ENCODE measurements around the gene LHFPL3. TPM values are rescaled to one million over a fixed set of nuclear protein-coding genes. Genes with fewer than 3 reads are reported as not detected.

Gene LHFPL3
- total and polyA plus RNA-seq, 2 donors (not counting 3 experiments of a cell fraction or from before 2014, with no cell fraction given): not detected

DNA sequence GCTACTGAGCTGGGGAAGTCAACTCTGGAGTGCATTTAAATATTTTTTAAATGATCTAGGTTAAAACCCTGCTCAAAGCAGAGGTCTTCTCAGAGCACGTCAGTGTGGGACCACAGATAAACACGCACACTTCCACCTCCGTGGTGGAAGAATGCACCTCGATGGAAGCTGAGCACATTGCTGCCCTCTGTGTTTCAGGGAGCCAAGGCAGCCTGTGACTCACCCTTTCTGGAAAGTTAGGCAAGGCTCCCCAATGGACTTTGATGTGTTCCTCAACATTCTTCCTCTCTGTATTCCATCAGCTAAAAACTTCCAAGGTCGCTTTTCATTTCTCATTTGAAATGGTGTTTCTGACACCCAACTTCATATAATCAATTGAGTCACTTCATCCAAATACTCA lies 514.8 kb downstream of the LHFPL3 start:
- FAIRE-seq: no peak
- H3K9me3 ChIP-seq (replicated peaks; ENCODE audit: control insufficient read depth, insufficient read depth, low read length): no peaks in the 10 kb centered on the region
- intact Hi-C loops (cut with micrococcal nuclease) (no loop called here), dilution Hi-C loops (cut with MboI; ENCODE audit: extremely low pct_ligation_motif_present, low sequenced_read_pairs) (no loop called here)
- no peaks in the 10 kb centered on the region for H3K36me3 ChIP-seq (ENCODE audit: control insufficient read depth in 2 of 2, extremely low read depth in 1 of 2, insufficient read depth in 2 of 2, low read length in 2 of 2)
- no peaks in the 10 kb centered on the region for H3K9me1 ChIP-seq (replicated peaks; ENCODE audit: control insufficient read depth, extremely low read depth, insufficient read depth, low read length)
- TF ChIP-seq JUN (IDR thresholded peaks at IDR 0.05; ENCODE audit: borderline replicate concordance, insufficient read depth, insufficient read length, low read depth): no peak
- no peak for TF ChIP-seq POLR2A (IDR thresholded peaks at IDR 0.05; ENCODE audit: low read depth, low read length)
- TF ChIP-seq, protein P1, sequence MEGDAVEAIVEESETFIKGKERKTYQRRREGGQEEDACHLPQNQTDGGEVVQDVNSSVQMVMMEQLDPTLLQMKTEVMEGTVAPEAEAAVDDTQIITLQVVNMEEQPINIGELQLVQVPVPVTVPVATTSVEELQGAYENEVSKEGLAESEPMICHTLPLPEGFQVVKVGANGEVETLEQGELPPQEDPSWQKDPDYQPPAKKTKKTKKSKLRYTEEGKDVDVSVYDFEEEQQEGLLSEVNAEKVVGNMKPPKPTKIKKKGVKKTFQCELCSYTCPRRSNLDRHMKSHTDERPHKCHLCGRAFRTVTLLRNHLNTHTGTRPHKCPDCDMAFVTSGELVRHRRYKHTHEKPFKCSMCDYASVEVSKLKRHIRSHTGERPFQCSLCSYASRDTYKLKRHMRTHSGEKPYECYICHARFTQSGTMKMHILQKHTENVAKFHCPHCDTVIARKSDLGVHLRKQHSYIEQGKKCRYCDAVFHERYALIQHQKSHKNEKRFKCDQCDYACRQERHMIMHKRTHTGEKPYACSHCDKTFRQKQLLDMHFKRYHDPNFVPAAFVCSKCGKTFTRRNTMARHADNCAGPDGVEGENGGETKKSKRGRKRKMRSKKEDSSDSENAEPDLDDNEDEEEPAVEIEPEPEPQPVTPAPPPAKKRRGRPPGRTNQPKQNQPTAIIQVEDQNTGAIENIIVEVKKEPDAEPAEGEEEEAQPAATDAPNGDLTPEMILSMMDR (IDR thresholded peaks at IDR 0.05; ENCODE audit: extremely low read depth in 1 of 2, insufficient read depth in 1 of 2, low read depth in 1 of 2, low read length in 2 of 2): no peak
- no peak for TF ChIP-seq MYC (IDR thresholded peaks at IDR 0.05; ENCODE audit: low read depth, low read length)
- POLR2A ChIA-PET: no interaction called here
- no peak overlapping the region for H3K4me3 ChIP-seq (replicated peaks in 1 of 3; ENCODE audit: insufficient read depth in 1 of 3, low read depth in 1 of 3, low read length in 3 of 3)
- H3K9ac ChIP-seq (replicated peaks; ENCODE audit: extremely low read depth, insufficient read depth, low read length): no peak overlapping the region
- DNase-seq (ENCODE audit: low read depth, low spot score): no peak
- no peak overlapping the region for H2AFZ ChIP-seq (ENCODE audit: low read depth, low read length)
- CTCF ChIA-PET: interaction anchor here (1.2 to 1.3 kb wide), 2 partner anchors 199 to 612 kb away, joined by 4 read pairs; no protein-coding TSS in a partner anchor
- H4K20me1 ChIP-seq (replicated peaks; ENCODE audit: control insufficient read depth, extremely low read depth, insufficient read depth, low read length): no peaks in the 10 kb centered on the region
- no TSS peak for BruUV-seq (replicated peaks)
- no peaks in the 10 kb centered on the region for H3K4me1 ChIP-seq (ENCODE audit: control insufficient read depth, extremely low read depth, insufficient read depth, low read length)
- peaks cover 4 to 8% of the 10 kb centered on the region in 2 experiments for H3K27me3 ChIP-seq (ENCODE audit: control insufficient read depth in 2 of 2, insufficient read depth in 2 of 2, low read length in 2 of 2)
- H3K27ac ChIP-seq (ENCODE audit: insufficient read depth, low read depth, low read length): no peak overlapping the region
- no peak overlapping the region for H3K4me2 ChIP-seq (ENCODE audit: insufficient read depth, low read length)
- no peaks in the 10 kb centered on the region for H3K79me2 ChIP-seq (ENCODE audit: control insufficient read depth, insufficient read depth, low read length)

DNA sequence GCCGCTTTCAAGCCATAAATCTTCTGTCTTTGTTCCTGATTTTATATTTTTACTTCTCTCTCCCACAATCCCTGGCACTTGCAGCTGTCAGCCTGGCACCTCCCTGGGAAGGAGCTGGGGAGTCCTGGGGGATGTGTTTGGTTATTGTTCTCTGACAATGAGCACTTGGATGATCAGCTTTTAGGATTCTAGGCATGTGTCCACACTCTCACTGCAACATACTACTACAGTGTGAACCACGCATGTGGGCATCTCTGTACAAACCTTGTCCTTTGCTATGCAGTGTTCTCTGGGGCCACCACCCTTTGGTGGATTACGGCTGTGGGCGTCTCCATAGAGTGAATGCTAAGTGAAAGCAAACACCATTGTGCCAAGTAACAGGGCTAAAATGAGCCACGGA lies 517.2 kb downstream of the LHFPL3 start:
- no peaks in the 10 kb centered on the region for H3K9me1 ChIP-seq (replicated peaks; ENCODE audit: control insufficient read depth, extremely low read depth, insufficient read depth, low read length)
- H3K36me3 ChIP-seq (ENCODE audit: control insufficient read depth in 2 of 2, extremely low read depth in 1 of 2, insufficient read depth in 2 of 2, low read length in 2 of 2): no peaks in the 10 kb centered on the region
- intact Hi-C loops (cut with micrococcal nuclease) (no loop called here), dilution Hi-C loops (cut with MboI; ENCODE audit: extremely low pct_ligation_motif_present, low sequenced_read_pairs) (no loop called here)
- H3K79me2 ChIP-seq (ENCODE audit: control insufficient read depth, insufficient read depth, low read length): no peaks in the 10 kb centered on the region
- FAIRE-seq (no peak), DNase-seq (ENCODE audit: low read depth, low spot score) (no peak)
- H3K4me2 ChIP-seq (ENCODE audit: insufficient read depth, low read length): no peak overlapping the region
- H3K4me3 ChIP-seq (replicated peaks in 1 of 3; ENCODE audit: insufficient read depth in 1 of 3, low read depth in 1 of 3, low read length in 3 of 3): no peak overlapping the region
- no peak overlapping the region for H3K27ac ChIP-seq (ENCODE audit: insufficient read depth, low read depth, low read length)
- no peaks in the 10 kb centered on the region for H4K20me1 ChIP-seq (replicated peaks; ENCODE audit: control insufficient read depth, extremely low read depth, insufficient read depth, low read length)
- H3K9me3 ChIP-seq (replicated peaks; ENCODE audit: control insufficient read depth, insufficient read depth, low read length): no peaks in the 10 kb centered on the region
- TF ChIP-seq GATA2 (IDR thresholded peaks at IDR 0.05; ENCODE audit: insufficient read depth, insufficient read length, low read depth, low read length) (no peak), EZH2 (IDR thresholded peaks at IDR 0.05; ENCODE audit: borderline replicate concordance, low read depth, low read length, severe bottlenecking) (no peak), MYC (IDR thresholded peaks at IDR 0.05; ENCODE audit: low read depth, low read length) (no peak), JUN (IDR thresholded peaks at IDR 0.05; ENCODE audit: borderline replicate concordance, insufficient read depth, insufficient read length, low read depth) (no peak), POLR2AphosphoS5 (IDR thresholded peaks at IDR 0.05; ENCODE audit: insufficient read depth, low read depth, low read length) (no peak), POLR2A (IDR thresholded peaks at IDR 0.05; ENCODE audit: low read depth, low read length) (no peak), FOS (IDR thresholded peaks at IDR 0.05; ENCODE audit: borderline replicate concordance, insufficient read depth, low read length) (no peak)
- TF ChIP-seq, protein P2, sequence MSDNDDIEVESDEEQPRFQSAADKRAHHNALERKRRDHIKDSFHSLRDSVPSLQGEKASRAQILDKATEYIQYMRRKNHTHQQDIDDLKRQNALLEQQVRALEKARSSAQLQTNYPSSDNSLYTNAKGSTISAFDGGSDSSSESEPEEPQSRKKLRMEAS (IDR thresholded peaks at IDR 0.05; ENCODE audit: insufficient read depth, insufficient read length): no peak
- TF ChIP-seq, protein P1 (IDR thresholded peaks at IDR 0.05; ENCODE audit: extremely low read depth in 1 of 2, insufficient read depth in 1 of 2, low read depth in 1 of 2, low read length in 2 of 2): no peak
- H3K9ac ChIP-seq (replicated peaks; ENCODE audit: extremely low read depth, insufficient read depth, low read length): no peak overlapping the region
- no TSS peak for BruUV-seq (replicated peaks)
- ChIA-PET POLR2A (interaction anchor here (0.5 kb wide), 1 partner anchor 13 kb away, joined by 3 read pairs; no protein-coding TSS in a partner anchor), CTCF (interaction anchor here (1.1 to 1.9 kb wide), 2 partner anchors 19 to 202 kb away, joined by 3 to 16 read pairs; no protein-coding TSS in a partner anchor)
- H2AFZ ChIP-seq (ENCODE audit: low read depth, low read length): no peak overlapping the region
- no peaks in the 10 kb centered on the region for H3K4me1 ChIP-seq (ENCODE audit: control insufficient read depth, extremely low read depth, insufficient read depth, low read length)
- H3K27me3 ChIP-seq (ENCODE audit: control insufficient read depth in 2 of 2, insufficient read depth in 2 of 2, low read length in 2 of 2): peaks cover 6 to 8% of the 10 kb centered on the region in 2 experiments

Measured in endothelial cell of umbilical vein (primary cell).